Ramos (cell line): ENCODE results near the gene CZIB.

Experiments used
- in situ Hi-C: fragments of 300-500 bp; cut with MboI; formaldehyde crosslinking; loops from one replicate; pipeline ENCODE4 v1.14.3; 2022; ENCODE audit warnings: low sequenced_read_pairs; ENCODE audit not compliant: unreplicated experiment

CZIB gene

DNA sequence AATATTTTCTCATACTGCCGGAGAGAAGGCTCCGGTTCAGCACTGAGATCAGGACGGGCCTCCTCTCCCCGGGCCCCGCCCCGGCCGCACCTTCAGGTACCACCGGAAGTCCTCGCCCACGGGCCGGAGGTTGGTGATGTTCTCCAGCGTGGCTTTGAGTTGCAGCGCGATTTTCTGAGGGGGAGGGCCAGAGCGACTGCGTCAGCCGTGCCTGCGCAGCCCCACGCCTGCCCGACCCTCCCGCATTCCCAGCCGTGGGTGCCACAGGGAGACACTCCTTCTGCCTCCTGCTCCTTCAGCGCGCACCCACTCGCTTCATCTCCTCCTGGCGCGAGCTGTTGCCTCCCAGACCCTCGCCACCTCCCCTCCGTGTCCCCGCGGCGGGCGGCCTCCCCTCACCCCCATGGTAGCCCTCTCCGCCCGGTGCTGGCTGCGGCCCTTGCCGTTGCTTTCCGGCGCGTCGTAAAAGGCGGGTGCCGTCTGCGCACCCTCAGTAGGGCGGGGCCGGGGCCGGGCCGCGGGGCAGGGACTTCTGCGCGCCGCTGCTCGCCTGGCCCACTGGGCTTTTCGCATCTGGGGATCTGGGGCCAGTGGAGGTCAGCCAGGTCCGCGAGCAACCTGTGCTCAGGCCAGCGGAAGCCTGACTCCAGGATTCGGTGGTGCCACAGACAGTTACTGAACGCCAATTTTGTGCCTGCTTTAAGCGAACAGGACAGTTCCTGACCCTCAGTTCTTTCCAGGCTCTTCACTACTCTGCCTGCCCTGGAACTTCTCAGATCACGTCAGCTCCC, at the start of gene CZIB:
Gene CZIB, minus strand, starts transcription at position 464 of the 791 bp plus-strand sequence. Its CDS starts 59 bp downstream, at position 405.
- in situ Hi-C loops: no loop called here

DNA sequence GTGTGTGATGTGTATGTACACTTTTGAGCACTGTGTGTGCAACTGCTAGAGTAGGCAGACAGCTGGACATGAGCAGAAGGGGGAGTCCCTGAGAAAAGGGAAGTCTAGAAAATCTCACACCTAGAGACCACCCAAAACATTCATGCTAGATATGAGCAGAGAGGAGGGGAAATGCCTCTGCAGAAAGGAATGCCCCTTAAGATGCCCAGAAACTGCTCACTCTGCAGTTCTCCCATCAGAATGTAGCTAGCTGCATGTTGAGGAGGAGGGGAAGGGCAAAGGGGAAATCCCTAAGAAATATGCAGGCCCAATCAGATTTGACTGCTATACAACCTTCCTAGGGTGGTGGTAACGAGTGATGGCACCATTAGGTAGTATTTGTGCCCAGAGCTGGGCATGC, 49.7 kb upstream of the CZIB start:
- in situ Hi-C loops: no loop called here

DNA sequence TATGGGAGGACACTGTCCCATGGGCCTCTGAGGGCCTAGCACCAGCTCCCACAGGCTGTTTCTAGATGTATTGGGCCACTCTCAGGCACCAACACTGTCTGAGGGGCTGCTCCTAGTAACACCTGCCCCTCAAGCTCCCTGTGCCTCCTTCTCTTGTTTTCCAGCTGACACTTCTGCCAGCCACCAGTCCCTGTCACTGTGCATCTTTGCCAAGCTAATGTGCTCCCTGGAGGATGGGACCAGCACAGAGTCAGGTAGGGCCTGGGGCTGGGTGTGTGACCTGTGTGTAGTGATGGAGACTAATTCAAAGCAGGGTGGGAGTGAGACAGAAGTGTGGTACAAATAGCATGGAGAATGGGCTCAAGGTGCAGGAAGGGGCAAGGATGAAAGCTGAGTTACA, 47.3 kb upstream of the CZIB start:
- in situ Hi-C loops: no loop called here

DNA sequence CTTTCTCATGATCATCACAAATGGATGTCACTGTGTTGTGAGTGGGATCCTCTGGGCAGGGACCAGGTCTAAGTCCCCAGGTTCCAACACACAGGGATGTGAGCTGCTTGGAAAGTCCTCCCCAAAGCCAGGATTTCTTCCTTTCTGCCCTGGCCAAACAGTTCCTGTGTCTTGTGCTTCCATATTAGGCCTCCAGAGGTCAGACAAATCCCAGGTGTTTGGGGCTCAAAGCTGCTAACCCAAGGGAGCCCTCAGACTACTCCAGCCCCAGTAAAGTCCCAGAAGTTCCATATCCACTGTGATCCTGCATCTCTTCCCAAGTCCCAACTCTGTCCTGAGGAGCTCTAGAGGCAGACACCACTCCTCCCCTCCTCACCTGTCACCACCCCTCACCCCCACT, 45.6 kb upstream of the CZIB start:
- in situ Hi-C loops: no loop called here

DNA sequence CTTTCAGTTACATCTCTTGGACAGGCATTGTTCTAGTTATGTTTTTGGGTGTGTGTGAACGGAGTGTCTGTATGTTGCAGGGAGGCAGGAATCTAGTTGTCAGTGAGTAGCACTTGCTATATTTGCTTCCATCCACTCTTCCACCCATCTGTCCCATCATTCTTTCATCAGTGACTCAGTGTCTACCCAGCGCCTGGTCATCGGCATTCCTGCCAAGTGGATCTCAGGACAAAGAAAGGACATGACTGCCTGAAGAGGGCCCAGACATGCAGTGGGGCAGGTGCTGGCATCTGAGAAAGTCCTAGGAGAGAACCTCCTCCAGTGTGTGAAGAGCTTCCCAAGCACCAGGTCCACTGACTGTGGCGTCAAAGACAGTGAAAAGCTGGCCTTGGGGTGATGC, 45.1 kb upstream of the CZIB start:
- in situ Hi-C loops: no loop called here

DNA sequence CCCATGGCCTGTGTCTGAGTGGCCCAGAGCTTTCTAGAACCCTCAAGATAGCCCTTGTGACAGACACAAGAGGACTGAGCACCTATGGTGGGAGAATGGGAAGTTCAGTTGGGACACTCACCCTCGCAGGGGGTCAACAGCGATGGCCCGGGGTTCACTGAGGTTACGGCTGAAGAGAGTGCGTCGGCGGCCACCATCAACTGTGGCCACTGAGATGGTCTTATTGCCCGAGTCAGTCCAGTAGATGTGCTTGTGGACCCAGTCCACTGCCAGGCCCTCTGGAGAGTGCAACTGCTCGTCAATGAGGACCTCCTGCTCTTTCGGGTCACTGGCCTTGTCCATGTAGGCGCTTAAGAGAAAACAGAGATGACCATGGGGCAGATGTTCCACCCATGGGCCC, 43.6 kb upstream of the CZIB start:
- in situ Hi-C loops: no loop called here

DNA sequence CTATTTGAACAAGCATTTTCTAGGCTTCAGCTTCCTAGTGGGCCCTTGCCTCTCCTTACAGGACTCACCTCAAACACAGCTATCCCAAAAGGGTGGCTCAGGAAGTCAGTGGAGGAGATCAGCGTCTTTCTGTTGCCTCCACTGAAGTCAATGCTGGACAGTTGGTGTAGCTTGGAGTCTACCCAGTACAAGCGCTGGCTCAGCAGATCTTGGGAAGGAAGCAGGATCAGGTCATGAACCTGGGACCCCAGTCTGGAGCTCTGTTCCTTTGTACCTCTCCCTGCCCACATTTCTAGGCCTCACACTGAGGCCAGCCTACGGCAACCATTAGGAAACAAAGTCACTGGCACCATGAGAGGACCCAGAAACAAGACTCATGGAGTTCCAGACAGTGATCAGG, 41.6 kb upstream of the CZIB start:
- in situ Hi-C loops: no loop called here

DNA sequence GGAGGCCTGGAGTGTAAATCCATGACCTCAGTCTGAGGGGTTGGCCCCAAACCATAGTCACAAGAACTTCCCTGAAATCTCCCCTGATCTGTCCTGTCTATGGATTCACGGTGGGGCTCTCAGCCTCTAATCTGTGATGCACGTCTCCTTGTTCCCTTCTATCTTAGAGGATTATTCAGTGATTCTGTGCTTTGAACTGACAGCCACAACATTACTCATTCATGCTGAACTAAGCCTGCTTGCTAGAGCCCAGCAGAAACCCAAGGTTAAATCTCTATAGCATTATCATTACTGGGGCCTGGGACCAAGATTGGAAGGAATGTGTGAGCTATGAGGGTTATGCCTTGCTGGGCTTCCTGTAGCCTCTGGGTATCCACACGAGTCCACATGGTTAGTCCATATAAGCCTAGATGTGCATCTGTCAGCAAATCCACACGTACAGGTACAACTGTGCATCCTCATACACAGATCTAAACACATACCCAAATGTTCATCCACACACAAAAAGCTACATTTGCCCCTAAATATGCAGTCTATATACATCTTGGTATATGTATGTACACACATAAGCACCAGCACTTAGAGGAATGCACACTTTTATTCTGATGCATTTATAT, 40.3 kb upstream of the CZIB start:
- in situ Hi-C loops: no loop called here

DNA sequence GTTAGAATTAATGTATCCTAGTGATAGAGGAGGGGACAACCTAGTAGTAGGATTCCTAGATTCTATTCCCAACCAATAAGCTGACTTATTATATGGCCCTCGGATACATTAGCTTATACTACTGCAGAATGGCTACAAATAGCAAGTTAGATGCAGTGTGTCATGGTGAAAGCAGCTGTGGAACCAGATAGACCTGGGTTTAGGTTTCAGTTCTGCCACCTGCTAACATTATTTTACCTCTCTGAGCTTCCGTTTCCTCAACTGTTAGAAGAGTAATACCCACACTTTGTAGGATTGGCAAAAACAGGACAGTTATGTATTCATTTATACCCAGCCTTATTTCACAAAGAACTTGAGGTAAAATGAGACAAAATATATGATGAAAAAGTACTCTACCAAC, 39.5 kb upstream of the CZIB start:
- in situ Hi-C loops: no loop called here

DNA sequence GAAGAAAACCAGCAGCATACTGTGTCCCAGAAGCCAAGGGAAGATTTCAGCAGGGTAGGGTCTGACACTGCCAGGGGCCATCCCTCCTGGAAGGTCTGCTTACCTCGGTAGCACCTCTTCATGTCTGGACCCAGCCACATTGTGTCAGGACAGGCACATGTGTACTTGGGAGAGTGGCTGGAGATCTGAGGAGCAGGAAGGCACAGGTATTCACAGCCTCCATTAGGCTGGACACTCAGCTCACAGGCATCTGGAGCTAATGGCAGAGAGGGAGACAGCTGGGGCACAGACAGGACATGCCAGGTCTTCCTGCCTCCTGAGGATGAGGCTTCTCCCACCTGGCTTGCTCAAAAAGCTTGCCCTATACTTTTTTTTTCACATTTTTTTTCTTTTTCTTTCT, 37.8 kb upstream of the CZIB start:
- in situ Hi-C loops: no loop called here

DNA sequence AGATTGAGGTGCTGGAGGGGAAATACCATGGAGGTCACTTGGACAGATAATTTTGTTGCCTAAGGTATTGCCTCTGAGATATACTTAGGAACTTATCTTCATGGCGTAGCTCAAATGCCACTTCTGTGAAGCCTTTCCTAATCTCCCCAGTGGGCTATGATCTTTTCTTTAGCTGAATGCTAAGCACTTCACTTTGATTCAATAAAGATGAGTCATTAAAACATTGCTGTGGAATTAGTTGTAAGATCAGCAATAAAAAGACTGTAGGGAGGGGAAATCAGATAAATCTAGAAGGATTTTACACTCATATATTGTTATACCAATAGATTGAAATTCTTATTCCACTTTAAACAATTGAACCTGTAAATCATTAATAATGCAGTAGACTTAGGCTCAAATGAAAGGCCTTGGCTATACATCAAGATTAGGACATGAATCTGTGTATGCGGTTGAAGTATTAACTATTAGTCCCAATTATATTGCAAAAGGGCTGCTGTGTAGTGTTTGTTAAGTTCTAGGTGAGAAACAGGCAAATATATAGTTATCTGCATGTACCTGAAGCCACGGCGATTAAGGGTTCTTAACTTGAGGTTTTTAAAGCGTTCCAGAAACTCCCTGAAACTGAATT, 37.1 kb upstream of the CZIB start:
- in situ Hi-C loops: no loop called here

DNA sequence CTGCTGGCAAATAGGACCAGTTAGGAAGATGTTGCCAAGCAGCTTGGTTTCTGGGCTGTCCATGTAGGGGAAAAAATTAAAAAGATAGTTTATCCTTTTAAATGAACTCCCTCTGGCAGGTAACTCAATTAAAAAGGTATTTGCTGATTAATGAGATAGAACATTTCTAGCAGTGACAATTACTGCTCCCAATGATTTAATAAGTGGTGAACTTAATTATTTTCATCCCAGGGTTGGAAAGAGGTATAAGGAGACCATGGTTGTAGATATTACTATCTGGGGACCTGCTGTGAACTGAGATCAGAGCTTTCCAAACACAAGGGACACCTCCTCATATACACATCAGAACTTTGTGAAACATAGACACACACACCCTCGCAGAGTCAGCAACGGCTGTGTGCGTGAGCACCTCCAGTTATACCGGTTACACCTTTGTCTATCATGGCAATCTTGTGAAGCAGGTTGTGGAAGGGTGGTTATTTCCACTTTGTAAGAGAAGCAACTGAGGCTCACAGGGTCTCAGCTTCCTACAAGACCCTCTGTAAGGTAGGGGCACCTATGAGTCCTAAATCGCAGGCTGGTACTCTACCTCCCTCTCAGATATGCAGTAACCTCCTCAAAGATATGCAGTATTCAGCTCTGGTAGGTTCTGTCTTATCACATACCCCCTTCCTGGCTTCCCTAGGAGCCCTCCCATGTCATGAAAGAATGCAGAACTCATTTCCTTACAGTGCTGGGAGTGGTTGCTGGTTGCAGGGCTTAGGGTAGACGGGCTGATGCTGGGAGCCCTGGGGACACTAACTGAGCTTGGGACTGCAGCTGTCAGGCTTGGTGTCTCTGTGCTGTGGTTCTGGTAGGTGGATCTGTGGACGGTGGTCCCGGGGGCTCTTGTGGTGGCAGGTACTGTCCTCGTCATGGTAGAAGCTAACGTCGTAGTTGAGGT, 36.3 kb upstream of the CZIB start:
- in situ Hi-C loops: no loop called here

DNA sequence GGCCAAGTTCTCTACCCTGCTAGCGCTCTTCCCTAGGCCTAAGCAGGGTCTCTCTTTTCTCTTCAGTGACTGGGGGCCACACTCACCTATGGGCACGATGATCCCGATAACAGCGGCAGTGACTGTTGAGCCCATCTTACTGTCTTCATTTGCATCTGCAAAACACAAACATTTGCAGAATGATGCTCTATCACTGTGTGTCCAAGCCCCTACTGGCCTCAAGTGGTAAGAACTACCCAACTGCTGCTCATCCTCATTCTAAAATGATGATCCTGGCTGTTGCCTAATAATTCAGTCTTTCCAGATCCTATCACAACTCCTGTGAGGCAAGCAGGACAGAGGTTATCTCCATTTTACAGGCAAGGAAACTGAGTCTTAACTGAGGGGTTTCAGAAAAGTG, 34.6 kb upstream of the CZIB start:
- in situ Hi-C loops: no loop called here

DNA sequence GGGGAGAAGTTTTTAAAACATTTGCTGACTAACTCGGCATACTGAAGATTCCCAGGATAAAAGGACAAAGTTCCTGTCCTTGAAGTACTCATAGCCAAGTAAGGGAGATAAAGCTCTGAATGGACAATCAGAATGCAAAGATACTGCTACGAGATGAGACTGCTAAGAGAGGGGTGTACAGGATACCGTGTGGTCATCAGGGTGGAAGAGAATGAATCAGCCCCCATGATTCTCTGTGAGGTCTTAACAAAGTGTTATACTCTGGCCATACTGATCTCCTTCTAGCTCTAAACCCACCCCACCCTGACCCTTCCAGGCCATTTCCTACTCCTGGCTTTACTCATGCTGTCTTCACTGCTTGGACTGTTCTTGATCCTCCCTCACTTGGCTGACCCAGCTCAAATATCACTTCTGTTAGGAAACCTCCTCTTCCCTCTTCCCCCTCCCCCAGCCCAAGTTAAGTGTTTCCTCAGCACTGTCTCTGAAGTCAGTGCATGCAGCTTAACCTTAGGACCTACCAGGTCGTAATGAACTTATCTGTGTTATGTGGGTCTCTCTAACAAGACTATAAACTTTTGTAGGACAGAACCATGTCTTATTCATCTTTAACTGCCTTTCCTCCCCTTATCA, 33.7 kb upstream of the CZIB start:
- in situ Hi-C loops: no loop called here

DNA sequence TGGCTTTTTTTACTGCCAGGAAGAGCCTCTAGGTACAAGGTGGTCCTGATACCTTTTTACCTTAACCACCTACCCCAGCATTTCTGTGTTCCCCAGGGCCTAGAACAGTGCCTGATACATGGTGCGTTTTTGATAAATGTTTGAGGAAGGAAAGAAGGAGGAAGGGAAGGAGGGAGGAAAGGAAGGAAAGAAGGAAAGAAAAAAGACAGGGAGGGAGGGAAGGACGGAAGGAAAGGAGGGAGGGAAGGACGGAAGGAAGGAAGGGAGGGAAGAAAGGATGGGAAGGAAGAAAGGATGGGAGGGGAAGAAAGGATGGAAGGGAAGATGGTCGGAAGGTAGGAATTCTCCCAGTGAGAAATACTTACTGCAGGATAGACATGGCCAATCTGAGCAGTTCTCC, 29.9 kb upstream of the CZIB start:
- in situ Hi-C loops: no loop called here

DNA sequence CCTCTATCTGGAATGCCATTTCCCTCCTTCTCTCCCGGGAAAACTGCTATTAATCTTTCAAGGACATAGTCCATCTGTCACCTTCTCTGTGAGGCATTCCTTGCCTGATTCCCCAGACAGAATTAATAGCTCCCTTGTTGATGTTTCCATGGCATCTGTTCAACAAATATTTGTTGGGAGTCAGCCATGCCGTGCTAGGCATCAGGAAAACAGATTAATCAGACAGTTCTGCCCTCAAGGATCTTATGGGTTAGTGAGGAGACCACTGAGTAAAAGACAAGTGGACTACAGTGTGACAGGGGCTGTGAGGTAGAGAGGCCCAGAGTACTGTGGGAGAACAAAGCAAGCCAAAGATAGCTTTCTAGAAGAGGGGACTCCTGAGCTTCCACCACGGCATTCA, 29.3 kb upstream of the CZIB start:
- in situ Hi-C loops: no loop called here

DNA sequence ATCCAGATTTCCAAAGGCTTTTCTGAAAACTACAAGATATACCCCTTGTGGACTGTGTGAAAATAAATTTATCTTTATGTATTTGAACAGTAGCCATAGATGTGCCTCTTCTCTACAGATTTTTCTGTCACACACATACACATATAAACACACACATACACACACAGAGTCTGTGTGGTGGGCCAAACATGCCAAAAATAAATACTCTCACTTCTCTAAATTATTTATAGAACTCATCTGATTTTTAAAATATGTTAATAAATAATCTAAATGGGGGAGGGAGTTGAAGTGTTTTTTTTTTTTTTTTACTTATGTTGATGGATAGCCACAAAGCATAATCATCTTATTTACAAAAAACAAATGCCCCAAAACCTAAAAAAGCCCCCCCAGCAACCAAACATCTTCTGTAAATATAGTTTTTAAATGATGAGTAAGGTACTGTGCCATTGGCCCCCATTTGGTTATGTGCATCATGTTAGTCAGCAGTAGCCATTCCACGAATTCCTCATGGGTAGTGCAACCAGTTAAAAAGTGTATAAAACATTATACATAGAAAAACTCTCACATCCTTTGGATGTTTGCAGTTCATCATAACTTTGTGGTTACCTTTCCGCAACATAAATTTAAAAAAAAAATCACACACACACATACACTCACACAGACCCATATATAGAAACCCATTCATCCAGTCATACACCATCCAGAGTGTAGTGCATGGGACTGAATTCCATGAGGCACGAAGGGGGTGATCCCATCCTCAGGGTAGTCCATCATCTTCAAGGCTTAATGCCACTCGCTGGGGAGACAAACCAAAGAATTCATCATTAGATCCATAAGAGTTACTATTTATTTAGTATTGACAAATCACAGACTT, 26.1 kb upstream of the CZIB start:
- in situ Hi-C loops: no loop called here

DNA sequence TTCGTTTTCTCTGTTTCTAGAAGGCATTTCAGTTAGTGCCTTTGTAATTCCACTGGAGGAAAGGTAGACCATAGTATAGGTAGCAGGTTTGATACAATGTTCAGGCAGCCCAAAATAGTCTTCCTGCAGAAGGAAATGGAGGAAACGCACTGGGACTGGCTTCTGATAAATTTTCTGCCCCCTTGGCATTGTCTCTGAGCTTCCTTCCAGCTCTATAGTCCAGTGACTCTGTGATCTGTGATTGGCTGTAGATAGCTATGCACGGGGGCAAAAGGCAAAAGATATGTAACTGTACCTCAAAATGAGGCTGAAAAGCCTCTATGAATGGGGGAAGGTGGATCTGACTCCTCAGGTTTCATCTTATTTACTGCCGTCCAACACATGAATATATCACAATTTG, 23.7 kb upstream of the CZIB start:
- in situ Hi-C loops: no loop called here

DNA sequence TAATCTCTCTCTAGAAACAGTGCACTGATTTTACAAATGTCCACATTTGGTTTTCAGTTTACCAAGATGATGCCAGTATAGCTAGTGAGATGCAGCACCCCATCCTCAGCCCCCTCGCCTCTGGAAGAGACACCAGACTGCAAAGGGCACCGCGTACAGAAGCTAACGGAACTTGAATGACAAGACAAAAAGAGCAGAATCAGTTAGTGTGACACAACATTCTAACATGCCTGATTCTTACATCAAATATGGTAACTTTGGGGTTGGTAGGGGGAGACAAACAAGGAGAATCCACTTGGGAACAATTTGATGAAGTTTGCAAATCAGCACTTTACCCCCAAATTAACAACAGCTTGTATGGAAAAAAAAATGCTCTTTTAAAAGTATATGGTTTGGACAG, 21.9 kb upstream of the CZIB start:
- in situ Hi-C loops: no loop called here
